A549 treated with RU486 at 1 μM for 4 hours (cell line): ENCODE results near the gene SOST. TPM values are rescaled to one million over a fixed set of nuclear protein-coding genes. Genes with fewer than 3 reads are reported as not detected.

Experiments
- total RNA-seq: library from RNA; stranded (reverse); fragments of 200-300 nt; extraction: Qiagen RNA extraction; gene quantifications from 5 replicates; pipeline ENCODE4 v1.2.3, GENCODE V29; 2022; ENCODE audit warnings: low read depth

SOST gene
- total RNA-seq: not detected in 5 replicates

GRCh38 chr17:43758497-43759174, at the start of gene SOST:
Gene SOST, minus strand, starts transcription at chr17:43758791. Its CDS starts 50 bp downstream, at chr17:43758741.

DNA sequence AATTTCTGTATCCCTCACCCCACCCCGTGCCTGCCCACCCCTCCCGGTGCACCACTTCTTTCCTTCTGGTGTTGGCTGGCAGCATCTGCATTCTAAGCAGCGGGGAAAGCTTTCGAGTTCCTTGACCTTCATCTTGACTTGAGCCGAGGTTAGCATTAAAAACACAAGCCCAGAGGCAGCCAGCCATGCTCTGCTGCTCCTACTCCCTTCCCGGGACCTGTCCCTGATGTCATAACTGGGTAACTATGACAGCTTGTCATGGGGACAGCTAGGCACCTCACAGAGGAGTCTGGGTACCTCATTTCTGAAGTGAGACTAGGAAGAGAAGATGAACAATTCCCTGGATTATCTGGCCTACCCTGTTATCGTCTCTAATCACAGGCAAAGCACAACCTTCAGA, 21.5 kb upstream of the SOST start, which contains the start of gene CFAP97D1:
TSS of gene CFAP97D1 (plus strand) at position 301 of the 400 bp plus-strand sequence. CDS start at position 329, 28 bp downstream.

DNA sequence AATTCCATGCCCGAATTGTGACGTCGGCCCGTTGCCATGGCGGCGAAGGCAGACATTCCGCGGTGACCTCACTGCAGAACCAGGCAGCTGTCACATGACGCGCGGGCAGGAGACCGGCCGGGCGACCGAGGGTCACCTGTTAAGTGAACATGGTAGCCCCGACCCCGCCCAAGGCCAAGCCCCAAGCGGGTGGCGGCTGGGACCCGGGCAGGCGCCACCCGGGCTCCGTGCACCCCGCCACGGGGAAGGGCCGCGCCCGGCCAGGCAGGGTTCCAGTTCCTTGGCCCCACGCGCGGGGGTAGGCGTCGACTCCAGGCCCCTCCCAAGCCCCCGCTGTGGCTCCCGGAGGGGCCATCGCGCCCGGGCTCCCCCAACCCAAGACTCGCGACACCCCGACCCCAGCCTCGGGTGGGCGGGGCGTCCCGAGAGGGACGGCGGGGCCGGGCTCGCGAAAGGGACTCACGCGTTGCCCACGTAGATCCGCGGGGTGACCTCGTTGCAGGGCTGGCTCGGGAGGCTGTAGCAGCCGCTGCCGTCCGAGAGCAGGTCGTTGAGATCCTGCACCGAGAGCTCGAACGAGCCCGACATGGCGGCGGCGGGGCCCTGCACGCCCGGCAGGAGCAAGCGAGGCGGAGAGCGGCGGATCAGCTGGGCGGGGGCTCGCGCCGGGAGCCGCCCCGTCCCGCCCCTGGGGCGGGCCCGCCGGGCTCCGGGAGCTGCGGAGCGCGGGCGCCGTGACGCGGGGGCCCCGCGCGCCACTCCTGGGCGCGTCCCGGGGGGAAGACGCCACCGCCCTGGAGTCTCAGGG, 19.9 kb upstream of the SOST start, which contains the start of gene DUSP3:
TSS of gene DUSP3 (minus strand) at position 641 of the 808 bp plus-strand sequence. CDS start at position 588, 53 bp downstream.

Other genes starting within 250 kb of the SOST start
- 45.4 to 54.0 TPM (median 52.5 TPM) in 5 replicates for gene ETV4, start 212.5 kb downstream of the SOST start, total RNA-seq
- gene MEOX1, start 96.9 kb downstream of the SOST start, total RNA-seq: not detected in 5 replicates
- gene DUSP3, start 20.2 kb upstream of the SOST start, total RNA-seq: 57.5 to 61.7 TPM (median 61.0 TPM) in 5 replicates
- gene CFAP97D1, start 21.6 kb upstream of the SOST start, total RNA-seq: 0.06 to 0.07 TPM in 2 of 5 replicates, not detected in the others
- gene MPP3, start 74.4 kb upstream of the SOST start, total RNA-seq: 14.0 to 18.4 TPM (median 17.4 TPM) in 5 replicates
- gene CD300LG, start 88.4 kb upstream of the SOST start, total RNA-seq: not detected in 5 replicates
- gene MPP2, start 148.7 kb upstream of the SOST start, total RNA-seq: 1.4 to 2.0 TPM (median 1.7 TPM) in 5 replicates
- 0.28 TPM in 1 of 5 replicates, not detected in the others for gene PPY, start 183.7 kb upstream of the SOST start, total RNA-seq
- 0.17 TPM in 1 of 5 replicates, not detected in the others for gene PYY, start 195.1 kb upstream of the SOST start, total RNA-seq
- 0.72 to 1.3 TPM (median 1.1 TPM) in 5 replicates for gene NAGS, start 245.8 kb upstream of the SOST start, total RNA-seq